NCI-H2081 (cell line): Measurements from ENCODE around the gene DCHS1.
A peak's percentile ranks its signal among the peaks of the same experiment; 100 is the strongest.
"Not testable (repeated sequence)": the region's sequence is repeated elsewhere in the genome, so short reads cannot be mapped to it uniquely, and the experiment has no call there.

Source experiments
- DNase-seq, 2 experiments: peaks; one replicate each; lab custom pipeline; 2025; lab: John Stamatoyannopoulos, UW

The DCHS1 gene

GRCh38 chr11:6655790-6656583, at the start of gene DCHS1:
Gene DCHS1, minus strand, starts transcription at chr11:6655809. Its CDS starts 14,196 bp downstream, at chr11:6641613.
- no peak for DNase-seq

DNA sequence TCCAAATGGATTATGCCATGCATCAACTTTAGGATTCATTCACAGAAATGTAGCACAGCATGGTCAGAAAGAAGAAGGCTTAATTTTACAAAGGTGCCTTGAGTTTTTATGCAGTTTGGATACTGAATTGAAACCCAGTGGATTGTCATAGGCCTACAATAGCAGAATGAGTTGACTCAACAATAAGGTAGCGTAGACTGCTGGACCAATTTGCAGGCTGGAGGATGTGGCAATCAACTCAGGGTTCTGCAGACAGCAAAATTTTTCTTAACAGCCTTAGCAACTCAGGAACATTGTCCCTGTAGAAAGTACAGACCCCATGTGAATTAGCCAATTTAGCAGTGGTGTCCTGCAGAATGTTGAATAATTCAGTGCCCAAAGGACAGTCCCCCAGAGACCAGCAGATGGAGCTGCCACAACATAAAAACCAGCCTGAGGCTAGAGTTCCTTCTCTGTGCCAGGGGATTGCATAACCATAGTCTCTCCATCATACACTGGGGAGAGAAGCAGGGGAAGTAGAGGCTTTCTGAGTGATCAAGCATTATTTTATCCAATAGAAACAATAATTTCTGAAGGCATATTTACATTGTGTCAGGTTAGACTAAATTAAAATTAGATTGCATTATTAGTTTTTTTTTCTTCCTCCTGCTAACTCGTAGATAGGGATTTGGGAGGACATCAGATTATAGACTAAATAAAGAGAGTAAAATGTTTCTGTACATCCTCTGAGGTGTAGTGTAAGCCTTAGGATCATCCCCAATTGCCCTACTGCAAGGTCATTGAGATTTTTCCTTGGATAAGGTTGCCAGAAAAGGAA, 47.8 kb upstream of the DCHS1 start:
- DNase-seq = peak; percentile 12 to 38

DNA sequence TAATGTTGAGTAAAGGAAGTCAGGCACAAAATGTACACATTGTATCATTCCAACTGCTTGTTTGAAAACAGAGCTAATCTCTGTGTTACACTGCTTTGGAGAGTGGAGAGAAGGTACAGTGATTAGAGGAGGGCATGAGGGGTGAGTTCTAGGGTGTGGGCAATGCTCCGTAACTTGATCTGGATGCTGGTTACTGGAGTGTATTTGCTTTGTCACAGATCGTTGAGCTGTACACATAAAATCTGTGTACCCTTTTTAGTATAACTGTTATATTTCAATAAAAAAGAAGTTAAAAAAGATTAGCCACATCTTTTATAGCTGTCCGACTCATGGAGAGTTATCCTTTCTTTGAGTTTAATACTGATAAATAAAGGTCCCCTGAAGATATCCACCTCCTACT, 46.3 kb upstream of the DCHS1 start:
- DNase-seq = not testable (repeated sequence)

DNA sequence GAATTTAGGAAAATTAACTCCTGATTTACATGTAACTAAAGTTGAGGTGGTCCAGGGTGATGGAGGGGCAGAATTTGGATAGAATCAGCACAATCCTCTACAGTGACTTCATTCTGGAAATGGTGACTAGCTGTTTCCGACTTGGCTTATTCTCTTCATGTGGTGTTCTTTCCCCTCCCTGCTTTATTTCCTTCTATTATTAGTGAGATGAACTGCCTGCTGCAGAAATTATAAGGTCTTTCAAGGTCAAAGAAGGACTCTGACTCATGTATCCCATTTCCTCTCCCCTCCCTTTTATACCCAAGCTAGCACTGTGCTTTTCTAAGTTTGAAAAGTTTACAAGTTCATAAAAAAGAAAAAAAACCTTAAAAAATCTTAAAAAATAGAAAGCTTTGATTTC, 39.8 kb upstream of the DCHS1 start:
- no peak for DNase-seq

GRCh38 chr11:6694229-6694535, 38.6 kb upstream of the DCHS1 start:
- no peak for DNase-seq

DNA sequence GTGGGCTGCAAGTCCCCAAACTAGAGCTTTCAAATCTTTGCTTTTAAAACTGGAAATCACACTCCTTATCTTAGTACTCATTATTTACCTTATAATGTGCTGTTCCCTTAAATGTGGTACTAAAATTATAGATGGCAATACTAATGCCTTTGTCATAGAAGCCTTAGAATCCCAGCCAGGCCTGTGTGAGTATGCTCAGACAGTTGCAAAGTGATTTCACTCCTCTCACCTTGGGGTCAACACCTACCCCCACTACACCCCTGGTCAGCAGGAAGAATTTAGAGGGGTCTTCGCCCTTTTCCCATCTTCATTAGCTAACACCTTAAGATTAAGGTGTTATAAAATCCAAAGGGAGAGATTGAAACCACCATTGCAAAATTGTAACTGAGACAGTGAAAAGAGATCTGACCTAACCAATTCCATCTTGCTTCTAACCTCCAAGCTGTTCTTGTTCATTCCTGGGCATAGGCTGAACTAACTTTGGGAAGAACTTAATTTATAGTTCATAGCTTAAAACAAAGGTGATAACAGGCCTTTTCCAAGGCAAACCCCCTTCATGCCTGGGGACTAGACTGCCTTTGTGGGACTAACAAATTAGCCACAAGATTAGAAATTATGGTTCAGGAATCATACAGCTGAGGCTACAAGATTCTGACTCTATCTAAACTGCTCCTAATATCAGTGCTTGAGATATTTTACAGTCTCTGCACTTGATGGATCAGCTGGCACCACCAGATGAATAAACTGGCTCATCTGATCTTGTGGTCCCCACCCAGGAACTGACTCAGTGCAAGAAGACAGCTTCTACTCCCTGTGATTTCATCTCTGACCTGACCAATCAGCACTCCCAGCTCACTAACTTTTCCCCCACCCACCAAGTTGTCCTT, 38.0 kb upstream of the DCHS1 start:
- DNase-seq = no peak

GRCh38 chr11:6692128-6692527, 36.5 kb upstream of the DCHS1 start:
- DNase-seq = no peak

DNA sequence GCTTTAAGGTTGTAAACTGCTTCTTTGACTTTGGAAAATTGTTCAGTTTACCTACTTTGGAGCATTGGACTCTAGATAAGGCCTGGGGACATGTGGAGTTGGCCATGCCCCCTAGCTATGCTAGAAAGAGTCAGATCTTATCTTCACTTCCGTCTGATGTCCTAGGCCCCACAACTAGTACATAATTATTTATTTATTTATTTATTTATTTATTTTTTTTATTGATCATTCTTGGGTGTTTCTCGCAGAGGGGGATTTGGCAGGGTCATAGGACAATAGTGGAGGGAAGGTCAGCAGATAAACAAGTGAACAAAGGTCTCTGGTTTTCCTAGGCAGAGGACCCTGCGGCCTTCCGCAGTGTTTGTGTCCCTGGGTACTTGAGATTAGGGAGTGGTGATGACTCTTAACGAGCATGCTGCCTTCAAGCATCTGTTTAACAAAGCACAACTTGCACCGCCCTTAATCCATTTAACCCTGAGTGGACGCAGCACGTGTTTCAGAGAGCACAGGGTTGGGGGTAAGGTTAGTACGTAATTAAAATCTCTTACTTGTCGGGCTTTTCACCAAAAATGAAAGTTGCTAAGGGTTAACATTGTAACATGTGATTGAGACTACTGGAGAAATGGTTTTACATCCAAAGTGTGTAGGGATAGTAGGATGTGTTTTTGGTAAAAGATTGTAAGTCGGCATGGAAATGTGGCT, 35.0 kb upstream of the DCHS1 start:
- not testable (repeated sequence) for DNase-seq

GRCh38 chr11:6687876-6688275, 32.3 kb upstream of the DCHS1 start:
- DNase-seq = no peak

DNA sequence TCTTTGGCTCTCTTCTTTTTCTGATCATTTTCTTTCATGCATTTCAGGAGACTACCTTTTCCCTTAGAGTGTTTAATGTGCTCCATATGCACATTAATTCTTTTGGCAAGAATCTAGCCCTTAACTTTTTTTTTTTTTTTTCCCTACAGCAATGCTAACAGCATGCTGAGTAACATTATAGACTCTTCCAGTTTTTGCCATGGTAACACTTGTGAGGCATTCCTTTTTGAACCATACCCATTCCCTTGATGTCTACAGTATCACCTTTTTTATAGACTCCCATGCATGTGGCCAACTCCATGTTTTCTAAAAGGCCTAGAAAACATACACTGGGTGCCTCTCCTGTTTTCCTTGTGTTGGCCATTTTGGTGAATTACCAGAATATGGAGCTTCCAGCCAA, 30.4 kb upstream of the DCHS1 start:
- DNase-seq = no peak

- DNase-seq = not testable (repeated sequence)
Observed at GRCh38 chr11:6684068-6684467, 28.5 kb upstream of the DCHS1 start.

GRCh38 chr11:6682936-6683861, 27.6 kb upstream of the DCHS1 start, which contains the start of gene MRPL17:
Gene MRPL17, minus strand, starts transcription at chr11:6683340. Its CDS starts 44 bp downstream, at chr11:6683296.
- peak; percentile 98 for DNase-seq

DNA sequence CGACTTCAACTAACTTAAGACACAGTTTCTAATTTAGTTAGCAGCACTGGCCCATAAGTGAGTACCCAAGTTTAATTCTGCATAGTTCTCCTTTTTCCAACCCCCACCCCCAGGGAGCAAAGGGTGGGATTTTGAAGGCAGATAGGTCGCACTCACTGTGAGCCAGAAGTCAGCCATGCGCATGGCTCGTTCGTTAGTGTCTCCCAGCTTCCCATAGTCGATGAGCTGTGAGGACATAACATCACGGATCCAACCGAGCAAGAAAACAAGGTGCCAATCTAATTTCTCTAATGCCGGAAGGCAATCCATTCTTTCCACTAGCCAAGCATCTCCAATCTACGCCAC, 27.0 kb upstream of the DCHS1 start:
- DNase-seq = no peak

DNA sequence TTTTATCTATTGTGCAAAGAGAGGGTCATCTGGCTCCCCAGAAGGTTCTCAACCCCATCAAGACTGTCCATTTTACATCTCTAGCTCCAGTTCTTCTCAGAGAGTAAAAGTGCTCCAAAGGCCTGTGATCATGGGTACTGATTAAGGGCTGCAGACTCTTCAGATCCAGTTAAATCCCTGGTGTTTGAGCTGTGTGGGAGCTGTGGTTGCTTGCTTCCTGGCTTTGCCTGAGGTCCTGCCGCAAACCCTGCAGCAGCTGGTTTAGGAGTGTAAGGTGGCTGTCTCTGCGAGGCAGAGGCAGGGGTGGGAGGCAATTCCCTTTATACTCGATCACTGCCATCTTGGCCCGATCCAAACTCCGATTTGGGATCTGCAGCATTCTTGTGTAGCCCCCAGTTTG, 26.3 kb upstream of the DCHS1 start:
- no peak for DNase-seq

- DNase-seq = no peak
Observed at GRCh38 chr11:6681505-6681904, 25.9 kb upstream of the DCHS1 start.

DNA sequence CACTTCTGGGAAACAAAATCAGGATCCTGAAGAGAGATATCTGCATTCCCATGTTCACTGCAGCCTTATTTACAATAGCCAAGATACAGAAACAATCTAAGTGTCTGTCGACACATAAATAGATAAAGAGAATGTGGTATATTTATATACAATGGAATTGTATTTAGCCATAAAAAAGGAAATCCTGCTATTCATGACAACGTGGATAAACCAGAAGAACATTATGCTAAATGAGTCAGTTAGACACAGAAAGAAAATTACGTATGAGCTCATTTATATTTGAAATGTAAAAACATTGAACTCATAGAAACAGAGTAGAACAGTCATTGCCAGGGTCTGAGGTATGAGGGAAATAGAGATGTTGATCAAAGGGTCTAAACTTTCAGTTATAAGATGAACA, 21.4 kb upstream of the DCHS1 start:
- DNase-seq = no peak

DNA sequence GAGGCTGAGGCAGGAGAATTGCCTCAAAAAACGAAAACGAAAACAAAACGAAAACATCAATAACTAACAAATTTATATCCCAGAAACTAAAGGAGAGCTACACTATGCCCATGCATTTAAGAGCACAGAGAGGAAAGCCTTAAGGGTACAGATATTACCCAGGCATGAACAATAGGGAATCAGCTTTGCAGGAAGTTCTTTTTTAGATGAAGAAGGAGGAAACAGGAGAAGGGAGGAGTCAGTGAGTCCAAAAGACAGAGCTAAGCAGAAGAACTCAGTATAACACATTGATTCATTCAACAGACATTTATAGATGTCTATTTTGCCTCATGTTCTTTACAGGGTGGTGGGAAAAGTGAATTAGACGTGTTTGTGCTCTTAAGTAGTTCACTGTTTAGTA, 19.3 kb upstream of the DCHS1 start:
- no peak for DNase-seq

DNA sequence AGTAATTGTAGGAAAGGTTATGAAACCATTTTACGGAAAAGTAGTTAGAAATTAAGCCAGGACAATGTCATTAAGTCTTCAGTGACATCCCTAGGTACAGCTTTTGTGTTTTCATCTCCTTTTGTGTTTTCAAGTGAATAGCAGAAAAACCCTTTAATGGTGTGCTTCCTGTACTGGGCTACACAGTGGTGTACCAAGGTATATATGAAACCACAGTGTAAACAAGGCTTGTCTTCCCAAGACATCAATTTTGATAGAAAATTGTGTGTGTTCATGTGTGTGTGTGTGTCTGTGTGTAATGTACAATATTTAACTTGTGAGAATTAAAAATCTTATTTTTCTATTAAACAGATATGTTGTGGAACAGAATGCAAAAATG, 18.6 kb upstream of the DCHS1 start:
- DNase-seq = no peak

DNA sequence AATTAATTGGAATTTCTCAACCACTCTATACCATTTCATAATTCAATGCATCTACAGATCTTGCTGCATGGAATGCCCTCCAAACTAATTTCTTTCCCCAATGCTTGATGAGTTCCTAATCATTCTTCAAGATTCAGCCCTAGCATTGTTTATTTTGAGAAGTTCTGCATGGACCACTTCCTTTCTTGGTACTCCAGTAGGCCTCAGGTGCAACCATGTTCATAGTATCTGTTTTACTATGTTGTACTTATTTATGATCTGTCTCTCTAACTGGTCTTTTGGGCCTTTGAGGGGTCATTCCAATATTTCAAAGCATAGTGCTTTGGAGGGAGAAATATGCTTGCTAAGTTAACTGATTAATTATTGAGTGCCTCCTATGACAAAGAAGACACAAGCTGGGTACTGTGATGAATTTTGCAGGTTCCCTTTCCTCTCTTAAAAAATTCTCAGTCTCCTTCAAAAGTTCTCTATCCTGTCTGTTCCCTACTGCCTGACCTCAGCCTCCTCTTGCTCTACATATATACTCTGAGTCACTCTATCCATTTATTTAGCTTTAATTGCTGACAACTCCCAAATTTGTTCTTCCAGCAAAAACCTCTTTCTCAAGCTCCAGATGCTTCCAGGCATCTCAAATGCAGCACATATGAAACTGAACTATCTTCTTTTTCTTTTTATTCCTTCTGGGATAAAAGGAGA, 18.1 kb upstream of the DCHS1 start:
- DNase-seq = no peak

- DNase-seq = no peak
Observed at GRCh38 chr11:6671991-6672390, 16.4 kb upstream of the DCHS1 start.
